Esophagus muscularis mucosa (tissue), 4 donors: ENCODE data around the gene SYMPK. TPM values are rescaled to one million over a fixed set of nuclear protein-coding genes. Genes with fewer than 3 reads are reported as not detected.

ENCODE experiments used
- DNase-seq: peaks from one replicate; pipeline ENCODE4 v3.0.0-alpha.2; 2017; ENCODE audit errors: extremely low spot score
- H3K27ac ChIP-seq, 4 donors: fragments of 200-600 bp; sonication (generic); replicated peaks in 1 of 4; 1 replicate in 3 of 4; 2 replicates in 1 of 4; pipeline ENCODE4 v1.5.1; 2016 to 2019; ENCODE audit warnings: mild to moderate bottlenecking in 1 of 4
- H3K27me3 ChIP-seq, 4 donors: fragments of 200-600 bp; sonication (generic); one replicate each; pipeline versions ENCODE4 v1.5.1 to v1.6.0; 2016 to 2019
- H3K36me3 ChIP-seq, 4 donors: fragments of 200-600 bp; sonication (generic); one replicate each; pipeline ENCODE4 v1.5.1; 2016 to 2019
- H3K4me1 ChIP-seq, 4 donors: fragments of 200-600 bp; sonication (generic); one replicate each; pipeline ENCODE4 v1.5.1; 2016 to 2019
- H3K4me3 ChIP-seq, 4 donors: fragments of 200-600 bp; sonication (generic); 1 replicate in 2 of 4; 2 replicates in 2 of 4; pipeline ENCODE4 v1.5.1; 2016 to 2019; ENCODE audit warnings: mild to moderate bottlenecking in 4 of 4, moderate library complexity in 1 of 4
- H3K9me3 ChIP-seq, 4 donors: fragments of 200-600 bp; sonication (generic); 1 replicate in 3 of 4; 2 replicates in 1 of 4; pipeline ENCODE4 v1.5.1; 2016 to 2019
- EP300 ChIP-seq: sonication (generic); formaldehyde crosslinking; IDR thresholded peaks from one replicate; pipeline ENCODE4 v1.6.1; 2017; ENCODE audit warnings: antibody characterized with exemption
- POLR2A ChIP-seq: fragments of 450-650 bp; IDR thresholded peaks from one replicate; pipeline ENCODE4 v1.6.1; 2017; ENCODE audit warnings: antibody characterized with exemption, moderate library complexity, mild to moderate bottlenecking, low read depth
- POLR2AphosphoS5 ChIP-seq, 2 donors: sonication (generic); formaldehyde crosslinking; IDR thresholded peaks; one replicate each; pipeline ENCODE4 v1.6.1; 2017; ENCODE audit warnings: antibody characterized with exemption in 2 of 2
- WGBS: methylation state at CpG from one replicate; pipeline ENCODE4 v1.1.5; 2018; 5-methylcytosine and 5-hydroxymethylcytosine counted together
- intact Hi-C: fragments of 100-400 bp; cut with DNase I; formaldehyde crosslinking; loops from one replicate; pipeline ENCODE4 v1.15.1; 2023
- total RNA-seq, 4 donors: library from RNA; depleted of rRNA; stranded (reverse); fragments of >200 nt; gene quantifications; one replicate each; pipeline versions ENCODE4 v1.1.0 to v1.2.1, GENCODE V29; 2016
- TF ChIP-seq, protein P1 (sequence below), 3 experiments: fragments of 200-600 bp in 2 of 3; fragments of 450-650 bp in 1 of 3; sonication (generic) in 2 of 3; IDR thresholded peaks; one replicate each; pipeline ENCODE4 v1.5.1; 2017 to 2019; ENCODE audit warnings: antibody characterized with exemption in 3 of 3, mild to moderate bottlenecking in 2 of 3, moderate library complexity in 1 of 3

The SYMPK gene
- total RNA-seq, 4 donors from 2014 or later, result 22.0 to 44.2 (median 36.6) TPM

GRCh38 chr19:45817010-45817724 is 45.8 kb downstream of the SYMPK start:
- WGBS, result 18% methylated on average over 24 of the region's 24 CpGs
- no peak overlapping the region for H3K27ac ChIP-seq
- intact Hi-C loops, result loop anchor here (5.0 kb wide), 1 partner anchor 65 kb away; no protein-coding TSS in a partner anchor

DNA sequence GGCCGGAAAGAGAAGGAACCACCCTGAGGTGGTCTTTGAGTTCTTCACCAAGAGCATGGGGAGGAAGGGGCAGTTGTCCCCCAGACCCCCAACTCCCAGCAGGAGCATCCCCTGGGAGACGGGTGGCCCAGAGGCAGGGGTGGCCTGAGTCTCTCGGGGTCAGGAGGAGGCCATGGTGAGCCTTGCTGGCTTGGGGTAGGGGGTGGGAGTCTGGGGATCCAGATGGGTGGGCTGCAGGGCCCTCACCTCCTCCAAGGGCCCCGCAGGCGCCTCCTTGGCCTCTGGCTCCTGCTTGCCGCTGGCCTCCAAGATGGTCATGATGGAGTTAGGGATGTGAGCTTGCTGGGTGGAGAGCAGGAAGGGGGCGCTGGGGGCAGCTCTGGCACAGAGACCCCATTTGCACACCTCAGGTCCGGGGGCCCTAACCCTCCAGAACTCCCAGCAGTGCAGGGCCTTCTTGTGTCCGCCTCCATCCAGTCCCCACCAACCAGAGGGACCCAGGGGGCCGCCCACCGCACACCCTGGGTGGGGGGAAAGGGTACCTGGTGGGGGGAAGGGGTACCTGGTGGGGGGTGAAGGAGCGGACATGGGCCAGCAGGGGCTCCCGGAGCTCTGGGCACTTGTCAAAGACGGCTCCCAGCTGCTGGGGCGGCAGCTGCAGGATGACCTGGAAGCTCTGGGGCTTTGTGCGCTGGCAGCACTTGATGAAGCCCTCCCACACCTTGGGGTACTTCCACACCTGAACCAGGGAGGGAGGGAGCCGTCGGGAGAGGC is 46.5 kb downstream of the SYMPK start:
- Histone ChIP-seq H3K27ac (no peak overlapping the region), H3K36me3 (peaks cover 0 to 37% (median 22%) of the 10 kb centered on the region in 4 donors), H3K27me3 (peaks cover 0 to 41% (median 10%) of the 10 kb centered on the region in 4 donors), H3K9me3 (no peaks in the 10 kb centered on the region), H3K4me1 (peaks cover 14 to 30% (median 23%) of the 10 kb centered on the region in 4 donors), H3K4me3 (peak overlapping the region in 2 of 4 donors; percentile 35 to 46)
- 54% methylated on average over 11 of the region's 18 CpGs for WGBS
- no peak for DNase-seq
- intact Hi-C loops, result loop anchor here (5.0 kb wide), 1 partner anchor 66 kb away; no protein-coding TSS in a partner anchor
- TF ChIP-seq POLR2A (no peak), EP300 (no peak), POLR2AphosphoS5 (IDR thresholded peaks at IDR 0.05) (no peak)
- TF ChIP-seq, protein P1, sequence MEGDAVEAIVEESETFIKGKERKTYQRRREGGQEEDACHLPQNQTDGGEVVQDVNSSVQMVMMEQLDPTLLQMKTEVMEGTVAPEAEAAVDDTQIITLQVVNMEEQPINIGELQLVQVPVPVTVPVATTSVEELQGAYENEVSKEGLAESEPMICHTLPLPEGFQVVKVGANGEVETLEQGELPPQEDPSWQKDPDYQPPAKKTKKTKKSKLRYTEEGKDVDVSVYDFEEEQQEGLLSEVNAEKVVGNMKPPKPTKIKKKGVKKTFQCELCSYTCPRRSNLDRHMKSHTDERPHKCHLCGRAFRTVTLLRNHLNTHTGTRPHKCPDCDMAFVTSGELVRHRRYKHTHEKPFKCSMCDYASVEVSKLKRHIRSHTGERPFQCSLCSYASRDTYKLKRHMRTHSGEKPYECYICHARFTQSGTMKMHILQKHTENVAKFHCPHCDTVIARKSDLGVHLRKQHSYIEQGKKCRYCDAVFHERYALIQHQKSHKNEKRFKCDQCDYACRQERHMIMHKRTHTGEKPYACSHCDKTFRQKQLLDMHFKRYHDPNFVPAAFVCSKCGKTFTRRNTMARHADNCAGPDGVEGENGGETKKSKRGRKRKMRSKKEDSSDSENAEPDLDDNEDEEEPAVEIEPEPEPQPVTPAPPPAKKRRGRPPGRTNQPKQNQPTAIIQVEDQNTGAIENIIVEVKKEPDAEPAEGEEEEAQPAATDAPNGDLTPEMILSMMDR (IDR thresholded peaks at IDR 0.05), result no peak

More at GRCh38 chr19:45817010-45817724, 45.8 kb downstream of the SYMPK start:
- peaks cover 0 to 43% (median 27%) of the 10 kb centered on the region in 4 donors for H3K36me3 ChIP-seq
- H3K4me1 ChIP-seq, result peaks cover 14 to 30% (median 23%) of the 10 kb centered on the region in 4 donors
- no peaks in the 10 kb centered on the region for H3K9me3 ChIP-seq
- no peak overlapping the region for H3K4me3 ChIP-seq
- TF ChIP-seq POLR2A, result no peak
- TF ChIP-seq, protein P1 (IDR thresholded peaks at IDR 0.05), result peak; percentile 90 to 98 (median 94)
- peak; percentile 37 to 73 for TF ChIP-seq POLR2AphosphoS5 (IDR thresholded peaks at IDR 0.05)
- TF ChIP-seq EP300, result no peak
- peaks cover 0 to 34% (median 10%) of the 10 kb centered on the region in 4 donors for H3K27me3 ChIP-seq
- DNase-seq, result peak; percentile 98

- Histone ChIP-seq H3K4me3 (peak overlapping the region; percentile 35 to 51 (median 44)), H3K9me3 (no peaks in the 10 kb centered on the region), H3K36me3 (peaks cover 0 to 30% (median 14%) of the 10 kb centered on the region in 4 donors), H3K27me3 (peaks cover 0 to 44% (median 10%) of the 10 kb centered on the region in 4 donors), H3K27ac (no peak overlapping the region), H3K4me1 (peaks cover 14 to 30% (median 23%) of the 10 kb centered on the region in 4 donors)
- TF ChIP-seq POLR2A, result no peak
- no peak for TF ChIP-seq POLR2AphosphoS5 (IDR thresholded peaks at IDR 0.05)
- TF ChIP-seq EP300, result no peak
- TF ChIP-seq, protein P1 (IDR thresholded peaks at IDR 0.05), result no peak
- WGBS, result 20% methylated on average over 33 of the region's 44 CpGs
- intact Hi-C loops, result loop anchor here (5.0 kb wide), 1 partner anchor 67 kb away; no protein-coding TSS in a partner anchor
- no peak for DNase-seq
These were observed 47.3 kb downstream of the SYMPK start for GRCh38 chr19:45815481-45816216.

GRCh38 chr19:45814851-45815480 is 48.0 kb downstream of the SYMPK start, which contains the start of gene RSPH6A:
Gene RSPH6A, minus strand, starts transcription at chr19:45815308. Its CDS starts 132 bp downstream, at chr19:45815176.
- no peak for TF ChIP-seq POLR2AphosphoS5 (IDR thresholded peaks at IDR 0.05)
- no peak for TF ChIP-seq POLR2A
- H3K27ac ChIP-seq, result no peak within 1 kb of the TSS
- WGBS, result 26% methylated on average over 14 of the region's 40 CpGs

More at GRCh38 chr19:45814851-45815480, 48.0 kb downstream of the SYMPK start, which contains the start of gene RSPH6A:
- no peak for DNase-seq
- Histone ChIP-seq H3K9me3 (no peaks in the 10 kb centered on the region), H3K4me1 (peaks cover 14 to 30% (median 23%) of the 10 kb centered on the region in 4 donors), H3K4me3 (peak within 1 kb of the TSS; percentile 35 to 51 (median 44)), H3K36me3 (peaks cover 0 to 23% (median 7%) of the 10 kb centered on the region in 4 donors), H3K27me3 (peaks cover 0 to 49% (median 10%) of the 10 kb centered on the region in 4 donors)
- intact Hi-C loops, result loop anchor here (5.0 kb wide), 1 partner anchor 67 kb away; no protein-coding TSS in a partner anchor
